Activated CD8-positive, alpha-beta memory T cell treated with anti-CD3 and anti-CD28 coated beads, Interleukin-2, amount 50 U/mL, for 24 hours (primary cell): ENCODE measurements around the gene FAM78A.
"Not testable (repeated sequence)": the region's sequence is repeated elsewhere in the genome, so short reads cannot be mapped to it uniquely, and the experiment has no call there.

Source experiments
- DNase-seq: peaks from one replicate; pipeline ENCODE4 v3.0.0-alpha.2; 2020; ENCODE audit errors: extremely low read depth

The FAM78A gene

DNA sequence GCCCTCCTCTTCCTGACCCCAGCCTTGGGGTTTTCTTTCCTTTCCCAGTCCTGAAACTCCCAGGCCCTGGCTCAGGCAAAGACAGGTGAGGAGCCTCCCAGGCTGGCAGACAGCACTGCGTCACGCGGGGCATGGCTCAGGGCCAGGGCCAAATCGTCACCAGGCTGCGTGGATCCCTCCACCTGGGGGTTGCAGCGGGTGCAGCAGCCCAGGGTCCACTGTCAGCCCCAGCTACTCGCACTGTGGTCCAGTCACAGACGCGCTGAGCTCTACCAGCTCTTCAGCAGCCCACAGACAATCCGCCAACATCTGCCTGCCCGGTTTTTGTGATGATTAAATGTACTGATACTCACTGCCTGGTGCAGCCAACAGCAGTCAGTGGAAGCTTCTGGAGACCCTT is 12.1 kb downstream of the FAM78A start:
- no peak for DNase-seq

GRCh38 chr9:131263701-131264100 is 12.6 kb downstream of the FAM78A start:
- no peak for DNase-seq

- not testable (repeated sequence) for DNase-seq
Observed at GRCh38 chr9:131263033-131263343, 13.3 kb downstream of the FAM78A start.

DNA sequence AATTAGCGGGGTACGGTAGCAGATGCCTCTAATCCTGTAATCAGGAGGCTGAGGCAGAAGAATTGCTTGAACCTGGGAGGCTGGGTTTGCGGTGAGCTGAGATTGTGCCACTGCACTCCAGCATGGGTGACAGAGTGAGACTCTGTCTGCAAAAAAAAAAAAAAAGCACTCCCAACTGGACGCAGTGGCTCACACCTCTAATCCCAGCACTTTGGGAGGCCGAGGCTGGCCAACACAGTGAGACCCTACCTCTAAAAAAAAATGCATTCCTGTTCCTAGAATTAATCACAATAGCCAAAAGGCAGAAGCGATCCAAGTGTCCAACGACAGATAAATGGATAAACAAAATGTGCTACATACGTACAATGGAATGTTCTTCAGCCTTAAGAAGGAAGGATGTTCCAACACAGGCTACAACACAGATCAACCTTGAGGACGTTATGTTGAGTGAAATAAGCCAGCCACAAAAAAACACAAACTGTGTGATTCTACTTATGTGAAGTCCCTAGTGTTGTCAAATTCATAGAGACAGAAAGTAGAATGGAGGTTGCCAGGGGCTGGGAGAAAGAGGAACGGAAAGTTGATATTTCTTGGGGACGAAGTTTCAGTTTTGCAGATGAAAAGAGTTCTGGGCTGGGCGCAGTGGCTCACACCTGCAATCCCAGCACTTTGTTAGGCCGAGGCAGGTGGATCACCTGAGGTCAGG is 13.8 kb downstream of the FAM78A start:
- DNase-seq, result no peak

GRCh38 chr9:131260751-131261452 is 15.4 kb downstream of the FAM78A start:
- no peak for DNase-seq

DNA sequence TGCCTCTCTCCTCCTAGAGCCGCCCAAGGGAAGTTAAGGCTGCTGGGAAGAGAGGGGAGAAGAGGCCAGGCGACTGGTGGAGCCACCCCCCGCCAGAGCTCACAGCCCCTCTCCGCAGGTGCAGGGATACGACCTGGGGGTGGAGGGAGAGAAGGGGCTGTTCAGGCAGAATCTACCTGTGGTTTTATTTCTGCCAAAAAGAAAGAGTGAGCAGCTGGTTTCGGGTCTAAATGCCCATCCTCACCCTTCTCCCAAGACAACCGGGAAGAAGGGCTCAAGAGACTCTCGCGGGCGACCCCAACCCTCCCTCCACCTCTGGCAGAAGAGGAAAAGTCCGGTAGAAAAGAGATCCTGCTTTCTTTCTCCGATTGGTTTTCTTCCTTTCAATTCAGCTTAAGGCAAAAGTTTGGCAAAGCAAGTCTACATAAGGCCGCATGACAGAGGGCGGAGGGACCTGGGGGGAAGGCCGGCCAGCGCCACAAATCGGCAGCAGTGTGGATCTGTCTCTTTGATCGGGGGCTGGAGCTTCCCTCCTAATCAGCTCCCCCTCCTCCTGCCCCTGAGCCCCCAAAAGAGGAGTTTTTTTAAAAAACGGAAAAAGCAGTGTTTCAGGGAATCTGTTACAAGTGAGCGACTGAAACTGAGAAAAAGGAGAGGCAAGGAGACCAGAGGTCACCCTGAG is 16.3 kb downstream of the FAM78A start:
- DNase-seq, result no peak

- DNase-seq, result no peak
Observed at GRCh38 chr9:131259432-131259898, 16.8 kb downstream of the FAM78A start.

- no peak for DNase-seq
Observed at GRCh38 chr9:131258698-131259431, 17.4 kb downstream of the FAM78A start.

GRCh38 chr9:131258186-131258585 is 18.1 kb downstream of the FAM78A start:
- DNase-seq, result no peak

GRCh38 chr9:131257266-131258025 is 18.9 kb downstream of the FAM78A start:
- no peak for DNase-seq

GRCh38 chr9:131255676-131256197 is 20.6 kb downstream of the FAM78A start:
- DNase-seq, result no peak

DNA sequence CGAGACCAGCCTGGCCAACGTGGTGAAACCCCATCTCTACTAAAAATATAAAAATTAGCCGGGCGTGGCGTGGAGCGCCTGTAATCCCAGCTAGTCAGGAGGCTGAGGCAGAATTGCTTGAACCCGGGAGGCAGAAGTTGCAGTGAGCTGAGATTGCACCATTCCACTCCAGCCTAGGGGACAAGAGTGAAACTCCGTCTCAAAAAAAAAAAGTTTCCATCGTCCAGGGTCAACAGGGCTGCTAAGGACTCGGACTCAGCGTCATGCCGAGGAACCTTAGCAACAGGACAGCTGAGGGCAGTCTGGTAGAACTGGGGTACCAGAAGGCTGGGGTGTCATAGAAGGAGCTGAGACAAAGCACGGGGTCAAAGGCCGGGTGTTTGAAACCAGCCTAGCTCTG is 21.7 kb downstream of the FAM78A start:
- no peak for DNase-seq

DNA sequence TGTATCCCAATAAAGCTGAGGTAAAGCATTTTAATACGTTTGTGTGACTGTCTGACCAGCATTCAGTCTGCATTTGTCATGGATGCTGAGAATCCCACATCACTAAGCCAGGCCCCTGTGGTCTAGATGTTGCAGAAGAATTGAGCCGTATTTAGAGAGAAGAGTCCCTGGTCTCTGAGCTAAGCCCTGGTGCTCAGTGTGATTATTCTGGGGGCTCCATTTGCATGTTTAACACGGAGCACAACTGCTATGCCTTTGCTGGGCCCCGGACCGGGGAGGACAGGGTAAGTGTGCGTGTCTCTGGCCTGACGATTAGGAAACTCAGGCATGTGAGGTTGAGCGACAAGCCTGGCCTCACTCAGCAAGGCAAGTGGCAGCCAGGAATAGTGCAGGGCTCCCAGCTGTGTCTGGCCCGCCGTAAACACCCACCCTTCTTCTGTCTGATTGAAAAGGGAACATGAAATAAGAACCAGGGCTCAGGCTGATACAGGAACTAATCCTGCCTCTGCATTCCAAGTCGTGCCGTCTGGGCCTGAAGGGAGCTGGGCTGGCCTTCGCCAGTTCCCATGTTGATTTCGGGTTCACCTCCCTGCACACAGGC is 22.3 kb downstream of the FAM78A start:
- DNase-seq, result no peak

- DNase-seq, result no peak
Observed at GRCh38 chr9:131252120-131252519, 24.2 kb downstream of the FAM78A start.

GRCh38 chr9:131246618-131247017 is 29.7 kb downstream of the FAM78A start:
- no peak for DNase-seq

GRCh38 chr9:131244331-131244730 is 32.0 kb downstream of the FAM78A start:
- DNase-seq, result not testable (repeated sequence)

GRCh38 chr9:131240047-131240921 is 36.0 kb downstream of the FAM78A start:
- no peak for DNase-seq

- DNase-seq, result no peak
Observed at GRCh38 chr9:131239161-131239975, 36.9 kb downstream of the FAM78A start.
